Loucy (cell line): ENCODE measurements around the gene CSPG4.
"Not testable (repeated sequence)": the region's sequence is repeated elsewhere in the genome, so short reads cannot be mapped to it uniquely, and the experiment has no call there.

Experiments
- H2AFZ ChIP-seq: fragments of 200-600 bp; sonication (generic); 2 replicates; pipeline ENCODE4 v1.6.0; 2016; ENCODE audit warnings: antibody characterized with exemption, mild to moderate bottlenecking, low read length, moderate library complexity
- H3F3A ChIP-seq: fragments of 200-600 bp; 2 replicates; pipeline ENCODE4 v1.6.0; 2016; ENCODE audit warnings: antibody characterized with exemption, low read depth, mild to moderate bottlenecking
- H3K27me3 ChIP-seq: fragments of 200-600 bp; sonication (generic); 2 replicates; pipeline ENCODE4 v1.6.1; 2014; ENCODE audit warnings: low read length, mild to moderate bottlenecking; ENCODE audit not compliant: insufficient read depth, poor library complexity, severe bottlenecking
- H3K36me3 ChIP-seq: fragments of 200-600 bp; sonication (generic); 2 replicates; pipeline ENCODE4 v1.6.1; 2016; ENCODE audit warnings: low read length; ENCODE audit not compliant: insufficient read depth
- H3K4me1 ChIP-seq: fragments of 200-600 bp; sonication (generic); 2 replicates; pipeline ENCODE4 v1.5.1; 2014; ENCODE audit warnings: low read length, mild to moderate bottlenecking; ENCODE audit not compliant: insufficient read depth, poor library complexity, severe bottlenecking
- H3K4me2 ChIP-seq: fragments of 200-600 bp; sonication (generic); 2 replicates; pipeline ENCODE4 v1.6.0; 2014; ENCODE audit warnings: antibody characterized with exemption, low read length, low read depth, mild to moderate bottlenecking; ENCODE audit not compliant: poor library complexity, severe bottlenecking
- H3K4me3 ChIP-seq: fragments of 200-600 bp; sonication (generic); 2 replicates; pipeline ENCODE4 v1.5.1; 2014; ENCODE audit warnings: low read length, mild to moderate bottlenecking, mixed read lengths; ENCODE audit not compliant: poor library complexity, severe bottlenecking
- H3K79me2 ChIP-seq: fragments of 200-600 bp; sonication (generic); 2 replicates; pipeline ENCODE4 v1.6.1; 2014; ENCODE audit warnings: low read length; ENCODE audit not compliant: insufficient read depth
- H3K9ac ChIP-seq: fragments of 200-600 bp; sonication (generic); 2 replicates; pipeline ENCODE4 v1.6.0; 2014; ENCODE audit warnings: mild to moderate bottlenecking, low read depth, low read length, moderate library complexity; ENCODE audit not compliant: poor library complexity, severe bottlenecking
- H3K9me2 ChIP-seq: fragments of 200-600 bp; sonication (generic); replicated peaks from 2 replicates; pipeline ENCODE4 v1.6.1; 2016; ENCODE audit warnings: low read depth, low read length, mixed read lengths
- H3K9me3 ChIP-seq: fragments of 200-600 bp; sonication (generic); 2 replicates; pipeline ENCODE4 v1.6.1; 2014; ENCODE audit warnings: mild to moderate bottlenecking, antibody characterized with exemption, low read length, low read depth; ENCODE audit not compliant: insufficient read depth
- H4K20me1 ChIP-seq: fragments of 200-600 bp; sonication (generic); 2 replicates; pipeline ENCODE4 v1.6.0; 2014; ENCODE audit warnings: antibody characterized with exemption, low read length, mild to moderate bottlenecking; ENCODE audit not compliant: insufficient read depth, poor library complexity, severe bottlenecking
- CTCF ChIP-seq: fragments of 200-600 bp; sonication (generic); conservative IDR thresholded peaks from 2 replicates; pipeline ENCODE4 v1.5.1; 2014; ENCODE audit warnings: mild to moderate bottlenecking, antibody characterized with exemption, low read length
- EZH2phosphoT487 ChIP-seq: fragments of 200-600 bp; IDR thresholded peaks from 2 replicates; pipeline ENCODE4 v1.6.1; 2018; ENCODE audit warnings: antibody characterized with exemption, mild to moderate bottlenecking, moderate library complexity, borderline replicate concordance

CSPG4 gene

GRCh38 chr15:75706682-75706954 lies 6.0 kb downstream of the CSPG4 start:
- H3K9me2 ChIP-seq: no peaks in the 10 kb centered on the region
- H3K4me1 ChIP-seq: peaks cover 11% of the 10 kb centered on the region
- no peaks in the 10 kb centered on the region for H3K36me3 ChIP-seq
- no peak overlapping the region for H2AFZ ChIP-seq
- H3K9me3 ChIP-seq: no peaks in the 10 kb centered on the region
- no peak overlapping the region for H3K4me2 ChIP-seq
- H3F3A ChIP-seq: no peaks in the 10 kb centered on the region
- H4K20me1 ChIP-seq: no peaks in the 10 kb centered on the region
- H3K9ac ChIP-seq: no peak overlapping the region
- no peak overlapping the region for H3K4me3 ChIP-seq
- TF ChIP-seq CTCF: no peak
- TF ChIP-seq EZH2phosphoT487: no peak
- H3K27me3 ChIP-seq: no peaks in the 10 kb centered on the region
- H3K79me2 ChIP-seq: no peaks in the 10 kb centered on the region

GRCh38 chr15:75705854-75706681 lies 6.6 kb downstream of the CSPG4 start:
- no peaks in the 10 kb centered on the region for H3K36me3 ChIP-seq
- H3K9ac ChIP-seq: no peak overlapping the region
- H4K20me1 ChIP-seq: no peaks in the 10 kb centered on the region
- no peak for TF ChIP-seq CTCF
- no peak for TF ChIP-seq EZH2phosphoT487
- H3K4me2 ChIP-seq: no peak overlapping the region
- H3K4me3 ChIP-seq: no peak overlapping the region
- no peaks in the 10 kb centered on the region for H3K79me2 ChIP-seq
- no peaks in the 10 kb centered on the region for H3K27me3 ChIP-seq
- no peaks in the 10 kb centered on the region for H3K9me3 ChIP-seq
- no peaks in the 10 kb centered on the region for H3K9me2 ChIP-seq
- no peak overlapping the region for H2AFZ ChIP-seq
- peaks cover 16% of the 10 kb centered on the region for H3K4me1 ChIP-seq
- H3F3A ChIP-seq: no peaks in the 10 kb centered on the region

GRCh38 chr15:75705375-75705774 lies 7.3 kb downstream of the CSPG4 start:
- not testable (repeated sequence) for H3K27me3 ChIP-seq, H3K4me2 ChIP-seq, H3K9me3 ChIP-seq, H3K4me3 ChIP-seq, H3K79me2 ChIP-seq, H2AFZ ChIP-seq, H3K9ac ChIP-seq, H3K36me3 ChIP-seq, H3F3A ChIP-seq, H4K20me1 ChIP-seq, H3K9me2 ChIP-seq
- H3K4me1 ChIP-seq: peaks cover 23% of the 10 kb centered on the region

- Histone ChIP-seq H4K20me1 (no peaks in the 10 kb centered on the region), H3K27me3 (no peaks in the 10 kb centered on the region), H3K9me2 (no peaks in the 10 kb centered on the region), H3K4me3 (no peak overlapping the region), H3K36me3 (no peaks in the 10 kb centered on the region), H3K79me2 (no peaks in the 10 kb centered on the region), H2AFZ (no peak overlapping the region), H3K9me3 (no peaks in the 10 kb centered on the region), H3K4me2 (no peak overlapping the region), H3K4me1 (peaks cover 27% of the 10 kb centered on the region), H3F3A (0 out of 2 replicates have a peak, but pooled peaks cover 2% of the 10 kb centered on the region), H3K9ac (no peak overlapping the region)
- no peak for TF ChIP-seq EZH2phosphoT487
- no peak for TF ChIP-seq CTCF
Observed at GRCh38 chr15:75704618-75705017, 8.0 kb downstream of the CSPG4 start.
